Prostate gland (tissue), 2 donors: ENCODE measurements around the gene DNAH10.

ENCODE experiments used
- POLR2A ChIP-seq: fragments of 450-650 bp; IDR thresholded peaks from one replicate; pipeline ENCODE4 v1.6.1; 2016; ENCODE audit warnings: antibody characterized with exemption, mild to moderate bottlenecking
- POLR2AphosphoS5 ChIP-seq: sonication (generic); formaldehyde crosslinking; IDR thresholded peaks from one replicate; pipeline ENCODE4 v1.6.1; 2017; ENCODE audit warnings: antibody characterized with exemption
- TF ChIP-seq, protein P1 (sequence below), 4 experiments: fragments of 200-600 bp in 2 of 4; fragments of 450-650 bp in 2 of 4; sonication (generic) in 2 of 4; IDR thresholded peaks; 1 replicate in 3 of 4; 2 replicates in 1 of 4; pipeline ENCODE4 v1.5.1; 2016 to 2019; ENCODE audit warnings: antibody characterized with exemption in 4 of 4, mild to moderate bottlenecking in 2 of 4, moderate library complexity in 2 of 4

DNA sequence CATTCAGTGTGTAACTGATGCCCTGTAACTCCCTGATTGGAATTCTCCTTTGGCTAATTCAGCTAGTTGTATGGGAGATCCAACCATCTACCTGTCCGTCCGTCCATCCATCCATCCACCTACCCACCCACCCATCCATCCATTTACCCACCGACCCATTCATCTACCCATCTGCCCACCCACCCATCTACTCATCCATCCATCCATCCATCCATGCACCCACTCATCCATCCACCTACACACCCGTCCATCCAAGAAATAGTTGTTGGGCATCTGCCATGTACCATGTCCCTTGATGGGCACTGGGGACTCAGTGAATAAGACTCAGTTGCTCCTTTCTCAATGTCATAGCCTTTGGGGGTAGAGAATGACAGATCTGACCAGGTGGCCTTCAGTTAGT is 162.4 kb downstream of the DNAH10 start:
- TF ChIP-seq, protein P1, sequence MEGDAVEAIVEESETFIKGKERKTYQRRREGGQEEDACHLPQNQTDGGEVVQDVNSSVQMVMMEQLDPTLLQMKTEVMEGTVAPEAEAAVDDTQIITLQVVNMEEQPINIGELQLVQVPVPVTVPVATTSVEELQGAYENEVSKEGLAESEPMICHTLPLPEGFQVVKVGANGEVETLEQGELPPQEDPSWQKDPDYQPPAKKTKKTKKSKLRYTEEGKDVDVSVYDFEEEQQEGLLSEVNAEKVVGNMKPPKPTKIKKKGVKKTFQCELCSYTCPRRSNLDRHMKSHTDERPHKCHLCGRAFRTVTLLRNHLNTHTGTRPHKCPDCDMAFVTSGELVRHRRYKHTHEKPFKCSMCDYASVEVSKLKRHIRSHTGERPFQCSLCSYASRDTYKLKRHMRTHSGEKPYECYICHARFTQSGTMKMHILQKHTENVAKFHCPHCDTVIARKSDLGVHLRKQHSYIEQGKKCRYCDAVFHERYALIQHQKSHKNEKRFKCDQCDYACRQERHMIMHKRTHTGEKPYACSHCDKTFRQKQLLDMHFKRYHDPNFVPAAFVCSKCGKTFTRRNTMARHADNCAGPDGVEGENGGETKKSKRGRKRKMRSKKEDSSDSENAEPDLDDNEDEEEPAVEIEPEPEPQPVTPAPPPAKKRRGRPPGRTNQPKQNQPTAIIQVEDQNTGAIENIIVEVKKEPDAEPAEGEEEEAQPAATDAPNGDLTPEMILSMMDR (IDR thresholded peaks at IDR 0.05) = no peak
- no peak for TF ChIP-seq POLR2AphosphoS5
- TF ChIP-seq POLR2A = no peak
